Left ventricle myocardium superior (tissue), 1 donor: ENCODE results near the gene DCP1B. TPM values are rescaled to one million over a fixed set of nuclear protein-coding genes. Genes with fewer than 3 reads are reported as not detected.

Source experiments
- ATAC-seq: fragments of 200-7000 bp; cut with Tn5 transposase; one replicate; pipeline ENCODE4 v1.9.1; 2020; ENCODE audit warnings: mild to moderate bottlenecking, moderate library complexity
- DNase-seq: peaks from one replicate; pipeline ENCODE4 v3.0.0-alpha.2; 2020
- intact Hi-C: fragments of 100-400 bp; cut with micrococcal nuclease; formaldehyde crosslinking; loops from one replicate; pipeline ENCODE4 v1.11.0; 2022
- total RNA-seq: library from RNA; stranded (reverse); fragmentation: NEBNext Ultra II Directional; extraction: Animal tissue kit (Norgen Biotek cat#: 25700); gene quantifications from one replicate; pipeline ENCODE4 v1.2.1, GENCODE V29; 2021
- donor health status: DM: no; HTN: yes; CAD: no; lungs with severe emphysema.

Gene DCP1B
- total RNA-seq, 1 donor from 2014 or later = 1.7 TPM

DNA sequence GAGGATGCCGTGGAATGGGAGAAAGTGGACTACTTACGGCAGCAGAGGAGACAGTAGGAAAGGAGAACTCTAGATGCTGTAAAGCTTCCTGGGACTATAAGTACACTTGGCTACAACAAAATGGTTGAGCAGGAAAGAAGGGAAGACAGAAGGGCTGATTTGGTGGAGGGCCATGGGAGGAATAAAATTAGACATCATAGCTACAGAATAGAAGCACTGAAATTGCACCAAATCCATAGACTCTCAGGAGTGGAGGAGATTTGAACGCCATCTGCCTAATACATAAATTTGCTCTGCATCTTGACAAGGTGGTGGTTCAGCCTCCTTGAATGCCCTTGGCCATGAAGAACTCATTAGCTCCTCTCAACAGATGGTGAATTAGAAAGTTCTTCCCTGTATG is 16.3 kb upstream of the DCP1B start:
- no peak for ATAC-seq
- intact Hi-C loops = no loop called here
- DNase-seq = no peak

GRCh38 chr12:2019126-2019525 is 14.9 kb upstream of the DCP1B start:
- intact Hi-C loops = no loop called here
- ATAC-seq = no peak
- no peak for DNase-seq

- ATAC-seq (no peak), DNase-seq (no peak)
- intact Hi-C loops = no loop called here
Observed at GRCh38 chr12:2018391-2018790, 14.1 kb upstream of the DCP1B start.

- ATAC-seq = peak; percentile 58
- intact Hi-C loops = no loop called here
- no peak for DNase-seq
Observed at GRCh38 chr12:2017546-2018337, 13.5 kb upstream of the DCP1B start.

GRCh38 chr12:2016862-2017545 is 12.7 kb upstream of the DCP1B start:
- no peak for DNase-seq
- intact Hi-C loops = no loop called here
- no peak for ATAC-seq

DNA sequence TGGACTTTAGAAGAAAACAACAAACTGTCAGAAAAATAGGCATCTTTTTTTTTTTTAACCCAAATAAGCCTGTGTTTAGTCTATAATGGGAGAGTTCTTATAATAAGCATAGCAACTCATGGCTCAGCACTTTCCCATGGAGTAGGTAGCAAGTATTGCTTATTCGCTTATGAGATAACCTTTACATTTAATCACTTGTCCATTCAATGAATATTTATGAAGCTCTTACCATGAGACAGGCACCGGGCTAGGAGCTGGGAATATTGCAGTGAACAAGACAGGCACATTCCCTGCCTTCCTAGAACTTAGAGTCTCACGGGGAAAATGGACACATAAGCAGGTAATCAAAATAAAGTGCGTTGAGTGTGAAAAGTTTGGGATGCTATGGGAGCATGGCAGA is 10.0 kb upstream of the DCP1B start:
- DNase-seq (no peak), ATAC-seq (no peak)
- intact Hi-C loops = no loop called here

DNA sequence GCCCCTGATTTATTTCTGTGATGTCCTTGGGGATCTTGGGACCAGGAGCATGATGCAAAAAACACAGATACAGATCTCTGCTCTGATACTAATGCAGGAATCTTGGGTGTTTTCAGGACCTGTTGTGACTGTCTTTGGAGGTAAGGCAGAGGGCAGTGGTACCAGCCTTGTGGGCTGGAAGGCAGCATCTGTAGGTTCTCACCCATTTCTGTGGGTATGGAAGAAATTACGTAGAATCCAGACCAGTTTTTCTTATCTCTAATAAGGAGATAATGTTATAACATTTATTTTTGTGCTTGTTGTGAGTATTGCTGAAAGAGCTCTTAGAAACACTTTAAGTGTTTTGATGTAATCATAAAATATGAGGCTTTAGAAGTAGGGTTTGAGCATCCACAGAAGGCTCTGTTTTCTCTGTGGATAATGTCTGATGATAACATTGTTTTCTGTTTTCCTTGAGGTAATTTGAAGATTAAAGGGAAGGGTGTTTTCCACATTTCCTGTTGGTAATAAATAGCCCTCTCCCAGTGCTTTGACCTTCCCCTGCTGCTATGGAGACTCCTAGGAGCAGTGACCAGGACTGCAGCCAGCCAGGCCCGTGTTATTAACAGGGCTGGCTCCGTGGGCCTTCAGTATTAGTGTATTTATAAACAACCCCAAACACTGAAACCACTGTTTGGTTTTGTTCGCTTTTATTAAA is 9.4 kb upstream of the DCP1B start:
- DNase-seq (peak; percentile 66), ATAC-seq (peak; percentile 83)
- intact Hi-C loops = no loop called here

DNA sequence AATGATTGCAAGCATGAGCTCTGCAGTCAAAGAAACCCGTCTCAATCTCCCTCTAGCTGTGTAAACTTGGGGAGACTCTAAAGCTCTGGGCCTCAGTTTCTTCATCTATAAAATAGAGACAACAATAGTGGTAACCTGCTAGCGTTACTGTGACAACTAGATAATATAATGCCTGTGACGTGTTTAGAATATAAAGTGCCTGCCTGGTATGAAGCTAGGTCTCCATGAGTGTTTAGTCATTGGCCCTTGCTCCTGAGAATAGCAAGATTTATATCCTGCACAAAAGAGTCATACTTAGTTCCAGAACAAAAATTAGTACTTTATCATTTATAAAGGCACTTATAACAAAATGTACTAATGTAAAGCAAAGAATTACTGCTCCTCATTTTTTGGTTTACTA is 8.8 kb upstream of the DCP1B start:
- intact Hi-C loops = no loop called here
- DNase-seq = no peak

GRCh38 chr12:2011643-2012607 is 7.7 kb upstream of the DCP1B start:
- intact Hi-C loops = no loop called here
- ATAC-seq (no peak), DNase-seq (no peak)

More for the DNA sequence above, 8.8 kb upstream of the DCP1B start:
- ATAC-seq = peak; percentile 7

DNA sequence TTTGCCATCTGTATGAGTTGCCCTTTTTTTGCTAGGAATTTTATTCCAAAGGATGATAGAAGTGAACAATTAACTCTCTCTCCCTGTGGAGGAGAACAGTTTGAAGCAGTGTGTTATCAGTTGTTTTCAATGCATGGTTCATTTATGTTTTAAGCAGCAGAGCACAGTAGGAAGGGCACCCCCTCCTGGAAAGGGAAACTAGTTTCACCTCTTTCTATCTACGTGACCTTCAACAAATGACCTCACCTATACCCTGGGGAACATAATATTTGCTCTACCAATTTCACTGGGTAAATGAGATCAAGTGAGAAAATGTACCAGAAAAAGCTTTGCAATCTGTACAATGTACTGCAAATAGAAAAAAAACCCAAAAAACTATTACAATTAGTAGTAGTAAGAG is 5.4 kb upstream of the DCP1B start:
- ATAC-seq = no peak
- DNase-seq = no peak
- intact Hi-C loops = no loop called here

DNA sequence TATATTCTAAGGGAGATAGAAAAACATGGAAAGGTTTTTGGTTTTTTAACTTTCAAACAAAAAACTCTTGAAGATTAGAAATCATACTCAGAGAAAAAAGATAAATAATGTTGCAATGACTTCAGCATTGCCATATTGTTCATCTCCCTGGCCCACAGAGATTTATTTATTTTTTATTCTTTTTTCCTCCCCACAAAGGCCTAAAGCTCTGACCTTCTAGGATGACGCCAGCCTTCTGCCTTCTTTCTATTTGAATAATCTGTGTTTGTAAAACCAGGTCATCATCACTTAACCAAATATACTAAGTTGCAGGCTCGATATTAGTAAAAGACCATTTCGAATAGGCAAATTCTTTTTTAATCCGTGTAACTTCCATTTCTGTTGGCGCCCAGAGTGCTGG is 4.4 kb upstream of the DCP1B start:
- intact Hi-C loops = no loop called here
- no peak for ATAC-seq
- no peak for DNase-seq

GRCh38 chr12:2003676-2004112 is 563 bp downstream of the DCP1B start:
- DNase-seq = no peak
- ATAC-seq = peak; percentile 44
- intact Hi-C loops = no loop called here

GRCh38 chr12:1995205-1995896 is 8.9 kb downstream of the DCP1B start:
- no peak for DNase-seq
- peak; percentile 28 for ATAC-seq
- intact Hi-C loops = no loop called here

- ATAC-seq (no peak), DNase-seq (no peak)
- intact Hi-C loops = no loop called here
Observed at GRCh38 chr12:1994429-1995143, 9.7 kb downstream of the DCP1B start.

- no peak for ATAC-seq
- intact Hi-C loops = no loop called here
- DNase-seq = no peak
Observed at GRCh38 chr12:1993871-1994371, 10.3 kb downstream of the DCP1B start.

GRCh38 chr12:1993341-1993740 is 10.9 kb downstream of the DCP1B start:
- ATAC-seq (no peak), DNase-seq (no peak)
- intact Hi-C loops = no loop called here

DNA sequence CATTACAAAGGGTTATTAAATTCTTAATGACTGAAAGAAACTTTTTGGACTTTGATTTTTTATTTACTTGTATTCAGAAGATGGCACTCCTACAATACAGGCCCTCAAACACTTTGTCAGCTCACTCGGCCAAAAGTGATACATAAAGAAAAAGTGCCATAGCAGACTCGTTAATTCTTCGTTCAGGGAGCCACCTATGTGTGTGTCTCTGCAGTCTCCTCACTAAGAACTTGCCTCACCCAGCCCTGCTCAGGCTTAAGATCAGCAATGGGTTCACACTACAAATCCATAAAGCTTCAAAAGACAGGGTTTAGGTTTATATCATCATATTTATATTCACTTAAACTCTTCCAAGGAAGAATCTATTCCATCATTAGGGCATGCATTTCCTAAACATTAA is 11.5 kb downstream of the DCP1B start:
- no peak for DNase-seq
- no peak for ATAC-seq
- intact Hi-C loops = no loop called here

GRCh38 chr12:1989111-1989510 is 15.1 kb downstream of the DCP1B start:
- no peak for ATAC-seq
- no peak for DNase-seq
- intact Hi-C loops = no loop called here
